C4-2B (cell line): ENCODE data around the gene ANKRD63.

ENCODE experiments used
- H3K27ac ChIP-seq: fragments of 450-650 bp; 2 replicates; pipeline ENCODE4 v1.5.1; 2017
- ZFX ChIP-seq: fragments of 450-650 bp; IDR thresholded peaks from 2 replicates; pipeline ENCODE4 v1.6.1; 2017
- TF ChIP-seq, protein P1 (sequence below): fragments of 450-650 bp; conservative IDR thresholded peaks from 2 replicates; pipeline ENCODE4 v1.5.1; 2017; ENCODE audit warnings: mild to moderate bottlenecking

The ANKRD63 gene

DNA sequence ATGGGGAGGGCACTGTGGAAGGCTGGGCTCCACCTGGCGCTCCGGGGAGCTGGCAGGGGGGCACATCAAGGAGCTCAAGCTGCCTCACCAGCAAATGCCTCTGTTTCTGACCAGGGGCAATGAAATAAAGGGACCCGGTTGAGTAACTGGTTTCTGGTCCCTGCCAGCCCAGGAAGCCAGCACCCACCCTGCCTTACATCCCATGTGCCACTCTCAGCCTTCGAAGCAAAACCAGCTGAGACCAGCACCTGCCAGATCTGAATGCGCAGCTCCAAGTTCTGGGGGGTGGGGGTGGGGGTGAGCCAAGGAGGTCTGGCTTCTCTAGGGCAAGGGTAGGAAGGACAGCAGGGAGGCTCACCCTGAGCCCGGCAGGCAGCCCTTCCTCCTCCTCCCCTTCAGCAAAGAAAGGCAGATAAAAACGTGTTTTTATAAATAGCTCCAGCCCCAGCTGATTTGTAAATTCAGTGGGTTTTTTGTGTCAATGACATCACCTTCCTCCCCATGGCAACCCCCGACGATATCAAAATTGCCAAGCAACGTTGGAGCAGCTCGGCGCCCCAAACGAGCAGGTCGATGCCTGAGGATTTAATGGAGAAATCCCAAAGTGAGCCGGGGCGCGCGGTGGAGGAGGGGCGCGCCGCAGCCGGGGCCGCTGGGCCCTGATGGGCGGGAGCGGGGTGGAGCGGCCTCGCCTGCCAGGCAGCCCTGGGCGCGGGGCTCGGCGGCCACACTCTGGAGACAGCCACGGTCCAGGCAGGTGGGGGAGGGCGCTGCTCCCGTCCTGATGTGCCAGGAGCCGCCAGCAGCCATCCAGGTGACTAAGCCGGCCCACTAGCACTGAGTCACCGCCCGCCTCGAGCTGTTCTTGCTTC is 44.1 kb downstream of the ANKRD63 start, which contains the start of gene PAK6:
Gene PAK6 (plus strand): TSS at position 532 of the 872 bp plus-strand sequence. CDS start 25,723 bp downstream, outside the sequence.
- H3K27ac ChIP-seq: no peak within 1 kb of the TSS
- TF ChIP-seq ZFX: no peak
- TF ChIP-seq, protein P1, sequence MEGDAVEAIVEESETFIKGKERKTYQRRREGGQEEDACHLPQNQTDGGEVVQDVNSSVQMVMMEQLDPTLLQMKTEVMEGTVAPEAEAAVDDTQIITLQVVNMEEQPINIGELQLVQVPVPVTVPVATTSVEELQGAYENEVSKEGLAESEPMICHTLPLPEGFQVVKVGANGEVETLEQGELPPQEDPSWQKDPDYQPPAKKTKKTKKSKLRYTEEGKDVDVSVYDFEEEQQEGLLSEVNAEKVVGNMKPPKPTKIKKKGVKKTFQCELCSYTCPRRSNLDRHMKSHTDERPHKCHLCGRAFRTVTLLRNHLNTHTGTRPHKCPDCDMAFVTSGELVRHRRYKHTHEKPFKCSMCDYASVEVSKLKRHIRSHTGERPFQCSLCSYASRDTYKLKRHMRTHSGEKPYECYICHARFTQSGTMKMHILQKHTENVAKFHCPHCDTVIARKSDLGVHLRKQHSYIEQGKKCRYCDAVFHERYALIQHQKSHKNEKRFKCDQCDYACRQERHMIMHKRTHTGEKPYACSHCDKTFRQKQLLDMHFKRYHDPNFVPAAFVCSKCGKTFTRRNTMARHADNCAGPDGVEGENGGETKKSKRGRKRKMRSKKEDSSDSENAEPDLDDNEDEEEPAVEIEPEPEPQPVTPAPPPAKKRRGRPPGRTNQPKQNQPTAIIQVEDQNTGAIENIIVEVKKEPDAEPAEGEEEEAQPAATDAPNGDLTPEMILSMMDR: no peak

DNA sequence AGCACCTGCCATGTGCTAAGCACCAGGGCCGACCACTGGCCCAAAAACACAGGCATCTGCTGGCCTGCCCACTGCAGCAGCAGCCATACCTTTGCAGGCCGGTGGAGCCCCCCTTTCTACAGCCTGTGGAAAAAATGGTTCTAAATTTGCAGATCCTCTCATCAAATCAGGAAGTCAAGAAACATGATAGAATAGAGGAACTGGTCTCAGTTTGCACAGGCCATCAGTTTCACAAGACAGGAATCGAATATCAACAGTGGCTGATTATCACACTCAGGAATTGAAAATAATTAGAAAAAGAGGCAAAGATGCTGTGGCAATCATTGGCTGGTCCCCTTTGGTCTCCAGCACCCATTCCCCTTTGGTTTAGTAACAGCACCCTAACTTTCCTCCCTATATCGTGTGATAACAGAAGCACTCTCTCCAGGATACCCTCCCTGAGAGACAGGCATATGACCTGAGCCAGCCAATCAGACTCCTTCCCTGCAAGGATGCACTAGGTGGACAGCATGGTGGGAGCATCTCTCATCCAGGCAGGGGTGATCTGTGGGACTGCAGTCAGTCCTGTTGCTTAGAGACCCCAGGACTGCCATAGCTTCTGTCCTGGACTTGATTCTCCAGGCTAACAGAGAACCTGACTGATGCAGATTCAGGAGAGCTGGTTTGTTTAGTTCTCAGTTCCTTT is 47.5 kb downstream of the ANKRD63 start:
- H3K27ac ChIP-seq: no peak overlapping the region
- no peak for TF ChIP-seq ZFX
- TF ChIP-seq, protein P1: no peak

- TF ChIP-seq, protein P1: no peak
- no peak for TF ChIP-seq ZFX
- no peak overlapping the region for H3K27ac ChIP-seq
Measured at GRCh38 chr15:40234783-40235182, 48.1 kb downstream of the ANKRD63 start.

GRCh38 chr15:40233727-40234577 is 48.9 kb downstream of the ANKRD63 start:
- no peak overlapping the region for H3K27ac ChIP-seq
- TF ChIP-seq, protein P1: no peak
- no peak for TF ChIP-seq ZFX

DNA sequence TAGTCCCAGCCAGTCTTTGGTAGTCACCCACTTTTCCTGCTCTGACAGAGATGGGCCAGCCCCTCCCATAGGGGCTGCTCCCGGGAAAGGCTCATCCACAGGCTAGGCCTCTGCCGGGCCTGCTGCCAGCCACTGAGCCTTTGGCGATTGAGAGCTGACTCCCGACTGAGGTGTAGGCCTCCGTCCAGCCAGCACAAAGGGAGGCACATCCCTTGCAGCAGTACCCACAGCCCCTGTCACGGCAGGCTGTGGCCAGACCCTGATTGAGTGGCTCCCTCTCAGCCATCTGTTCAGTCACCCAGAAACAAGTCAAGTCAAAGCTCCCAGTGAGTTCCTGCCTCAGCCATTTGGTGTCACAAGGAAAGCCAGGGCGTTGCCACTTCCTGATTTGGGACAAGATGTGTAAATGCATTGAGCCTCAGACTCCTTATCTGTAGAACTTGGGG is 50.2 kb downstream of the ANKRD63 start:
- no peak overlapping the region for H3K27ac ChIP-seq
- no peak for TF ChIP-seq ZFX
- TF ChIP-seq, protein P1: no peak
